HG02938 (cell line): ENCODE measurements around the gene PLA2G1B.
"Not testable (repeated sequence)": the region's sequence is repeated elsewhere in the genome, so short reads cannot be mapped to it uniquely, and the experiment has no call there.

Experiments
- ATAC-seq: cut with Tn5 transposase; IDR thresholded peaks from one replicate; pipeline ENCODE4 v1.9.1; 2021; ENCODE audit warnings: mild to moderate bottlenecking, moderate library complexity; ENCODE audit not compliant: unreplicated experiment

PLA2G1B gene

GRCh38 chr12:120359128-120359527, 31.5 kb upstream of the PLA2G1B start:
- no peak for ATAC-seq

- no peak for ATAC-seq
Measured at GRCh38 chr12:120358412-120359100, 31.0 kb upstream of the PLA2G1B start.

- no peak for ATAC-seq
Measured at GRCh38 chr12:120357104-120357503, 29.5 kb upstream of the PLA2G1B start.

- ATAC-seq, result no peak
Measured at GRCh38 chr12:120356567-120357030, 29.0 kb upstream of the PLA2G1B start.

GRCh38 chr12:120353556-120354317, 26.2 kb upstream of the PLA2G1B start:
- no peak for ATAC-seq

- ATAC-seq, result no peak
Measured at GRCh38 chr12:120353136-120353535, 25.6 kb upstream of the PLA2G1B start.

- no peak for ATAC-seq
Measured at GRCh38 chr12:120352117-120352516, 24.5 kb upstream of the PLA2G1B start.

- no peak for ATAC-seq
Measured at GRCh38 chr12:120350576-120351350, 23.2 kb upstream of the PLA2G1B start.

- no peak for ATAC-seq
Measured at GRCh38 chr12:120347766-120348165, 20.2 kb upstream of the PLA2G1B start.

GRCh38 chr12:120346681-120347080, 19.1 kb upstream of the PLA2G1B start:
- no peak for ATAC-seq

GRCh38 chr12:120346031-120346430, 18.5 kb upstream of the PLA2G1B start:
- ATAC-seq, result no peak

- ATAC-seq, result no peak
Measured at GRCh38 chr12:120343692-120344091, 16.1 kb upstream of the PLA2G1B start.

GRCh38 chr12:120343039-120343537, 15.5 kb upstream of the PLA2G1B start:
- no peak for ATAC-seq

GRCh38 chr12:120342175-120343038, 14.8 kb upstream of the PLA2G1B start:
- no peak for ATAC-seq

- no peak for ATAC-seq
Measured at GRCh38 chr12:120339256-120339655, 11.7 kb upstream of the PLA2G1B start.

- ATAC-seq, result no peak
Measured at GRCh38 chr12:120337730-120338129, 10.2 kb upstream of the PLA2G1B start.

- ATAC-seq, result not testable (repeated sequence)
Measured at GRCh38 chr12:120336392-120336791, 8.8 kb upstream of the PLA2G1B start.

- not testable (repeated sequence) for ATAC-seq
Measured at GRCh38 chr12:120335447-120335846, 7.9 kb upstream of the PLA2G1B start.

GRCh38 chr12:120332523-120332922, 4.9 kb upstream of the PLA2G1B start:
- no peak for ATAC-seq

- ATAC-seq, result no peak
Measured at GRCh38 chr12:120332041-120332440, 4.5 kb upstream of the PLA2G1B start.
